H9 (cell line): Measurements from ENCODE around the gene DOCK2. TPM values are rescaled to one million over a fixed set of nuclear protein-coding genes. Genes with fewer than 3 reads are reported as not detected.

ENCODE experiments used
- DNase-seq: peaks from one replicate; pipeline ENCODE4 v3.0.0-alpha.2; 2017
- H2AFZ ChIP-seq: one replicate; pipeline ENCODE4 v1.6.1; 2013; ENCODE audit warnings: mild to moderate bottlenecking, low read length, control low read depth, moderate library complexity
- H2AK5ac ChIP-seq: 2 replicates; pipeline ENCODE4 v1.6.1; 2013; ENCODE audit warnings: low read length, control low read depth, mixed read lengths; ENCODE audit not compliant: insufficient read length
- H2BK120ac ChIP-seq: one replicate; pipeline ENCODE4 v1.6.1; 2013; ENCODE audit warnings: low read depth, mild to moderate bottlenecking, low read length, control low read depth, inconsistent platforms; ENCODE audit not compliant: poor library complexity, severe bottlenecking
- H2BK12ac ChIP-seq: 2 replicates; pipeline ENCODE4 v1.6.1; 2013; ENCODE audit warnings: low read length, control low read depth, mixed read lengths, low read depth; ENCODE audit not compliant: insufficient read length
- H2BK15ac ChIP-seq: 2 replicates; pipeline ENCODE4 v1.6.1; 2013; ENCODE audit warnings: low read depth, low read length, control low read depth
- H2BK20ac ChIP-seq: one replicate; pipeline ENCODE4 v1.6.1; 2013; ENCODE audit warnings: low read depth, mild to moderate bottlenecking, low read length, control low read depth, inconsistent platforms; ENCODE audit not compliant: poor library complexity, severe bottlenecking
- H2BK5ac ChIP-seq: 2 replicates; pipeline ENCODE4 v1.6.1; 2013; ENCODE audit warnings: low read length, control low read depth, mixed read lengths; ENCODE audit not compliant: insufficient read length
- H3K14ac ChIP-seq: 2 replicates; pipeline ENCODE4 v1.6.1; 2013; ENCODE audit warnings: low read length, control low read depth; ENCODE audit not compliant: insufficient read depth
- H3K18ac ChIP-seq: 2 replicates; pipeline ENCODE4 v1.6.1; 2013; ENCODE audit warnings: low read depth, mild to moderate bottlenecking, mixed read lengths, low read length, control low read depth; ENCODE audit not compliant: insufficient read length
- H3K23ac ChIP-seq: 2 replicates; pipeline ENCODE4 v1.6.1; 2013; ENCODE audit warnings: low read length, control low read depth, mixed read lengths, low read depth; ENCODE audit not compliant: insufficient read length
- H3K23me2 ChIP-seq: 2 replicates; pipeline ENCODE4 v1.6.1; 2013; ENCODE audit warnings: low read depth, mild to moderate bottlenecking, mixed read lengths, low read length, control low read depth; ENCODE audit not compliant: insufficient read length, poor library complexity, severe bottlenecking
- H3K27ac ChIP-seq: 2 replicates; pipeline ENCODE4 v1.5.1; 2013; ENCODE audit warnings: low read length, control low read depth, mixed read lengths, low read depth; ENCODE audit not compliant: insufficient read length
- H3K27me3 ChIP-seq: 2 replicates; pipeline ENCODE4 v1.6.1; 2013; ENCODE audit warnings: low read length, control low read depth, inconsistent platforms; ENCODE audit not compliant: insufficient read depth
- H3K4ac ChIP-seq: 2 replicates; pipeline ENCODE4 v1.6.1; 2013; ENCODE audit warnings: low read depth, mild to moderate bottlenecking, control low read depth, inconsistent platforms, low read length, moderate library complexity
- H3K4me1 ChIP-seq: 2 replicates; pipeline ENCODE4 v1.6.1; 2013; ENCODE audit warnings: low read length, control low read depth, inconsistent platforms; ENCODE audit not compliant: insufficient read depth
- H3K4me2 ChIP-seq: 2 replicates; pipeline ENCODE4 v1.6.1; 2013; ENCODE audit warnings: low read length, control low read depth, mixed read lengths; ENCODE audit not compliant: insufficient read length, insufficient read depth
- H3K56ac ChIP-seq: 2 replicates; pipeline ENCODE4 v1.6.1; 2013; ENCODE audit warnings: low read depth, mild to moderate bottlenecking, mixed read lengths, low read length, control low read depth; ENCODE audit not compliant: insufficient read length
- H3K79me1 ChIP-seq: 2 replicates; pipeline ENCODE4 v1.6.1; 2013; ENCODE audit warnings: low read depth, mild to moderate bottlenecking, moderate library complexity, low read length, control low read depth, inconsistent platforms; ENCODE audit not compliant: insufficient read depth, poor library complexity, severe bottlenecking
- H3K79me2 ChIP-seq: 2 replicates; pipeline ENCODE4 v1.6.1; 2013; ENCODE audit warnings: low read length, control low read depth, inconsistent platforms; ENCODE audit not compliant: insufficient read depth
- H3K9ac ChIP-seq: 2 replicates; pipeline ENCODE4 v1.6.1; 2013; ENCODE audit warnings: low read length, control low read depth, mixed read lengths; ENCODE audit not compliant: insufficient read length; ENCODE audit errors: extremely low read depth
- H3K9me3 ChIP-seq: one replicate; pipeline ENCODE4 v1.6.1; 2013; ENCODE audit warnings: low read depth, low read length, inconsistent platforms; ENCODE audit not compliant: control insufficient read depth
- H3T11ph ChIP-seq: one replicate; pipeline ENCODE4 v1.6.1; 2013; ENCODE audit warnings: mild to moderate bottlenecking, low read length, control low read depth, inconsistent platforms
- H4K20me1 ChIP-seq: one replicate; pipeline ENCODE4 v1.6.1; 2013; ENCODE audit not compliant: control insufficient read depth, insufficient read length, insufficient read depth
- H4K5ac ChIP-seq: 2 replicates; pipeline ENCODE4 v1.6.1; 2013; ENCODE audit warnings: low read depth, mild to moderate bottlenecking, mixed read lengths, low read length, control low read depth; ENCODE audit not compliant: insufficient read length
- H4K8ac ChIP-seq: replicated peaks from 2 replicates; pipeline ENCODE4 v1.6.1; 2013; ENCODE audit warnings: low read length, control low read depth, mixed read lengths, low read depth; ENCODE audit not compliant: insufficient read length
- H4K91ac ChIP-seq: 2 replicates; pipeline ENCODE4 v1.6.1; 2013; ENCODE audit warnings: low read depth, mild to moderate bottlenecking, moderate library complexity, mixed read lengths, low read length, control low read depth; ENCODE audit not compliant: insufficient read length
- H3K27ac Mint-ChIP-seq, 3 experiments: 2 replicates in 2 of 3; 3 replicates in 1 of 3; pipeline ENCODE4 v1.8.0; 2020 to 2021; ENCODE audit warnings: mixed read lengths in 3 of 3, mild to moderate bottlenecking in 1 of 3, moderate library complexity in 1 of 3
- H3K27me3 Mint-ChIP-seq: 2 replicates; pipeline ENCODE4 v1.8.0; 2021; ENCODE audit warnings: low read depth, mild to moderate bottlenecking, moderate library complexity, mixed read lengths
- H3K36me3 Mint-ChIP-seq, 3 experiments: 2 replicates in 2 of 3; 3 replicates in 1 of 3; pipeline ENCODE4 v1.8.0; 2020 to 2021; ENCODE audit warnings: low read depth in 3 of 3, mixed read lengths in 3 of 3; ENCODE audit not compliant: insufficient read depth in 1 of 3
- H3K4me1 Mint-ChIP-seq, 2 experiments: 2 replicates each; pipeline ENCODE4 v1.8.0; 2020; ENCODE audit warnings: mixed read lengths in 2 of 2
- H3K4me3 Mint-ChIP-seq, 2 experiments: 2 replicates in 1 of 2; 3 replicates in 1 of 2; pipeline ENCODE4 v1.8.0; 2020 to 2021; ENCODE audit warnings: mild to moderate bottlenecking in 2 of 2, mixed read lengths in 2 of 2, moderate library complexity in 1 of 2
- H3K9me3 Mint-ChIP-seq, 2 experiments: 2 replicates in 1 of 2; 3 replicates in 1 of 2; pipeline ENCODE4 v1.8.0; 2020; ENCODE audit warnings: mild to moderate bottlenecking in 2 of 2, mixed read lengths in 2 of 2, moderate library complexity in 1 of 2
- CTCF ChIP-seq: fragments of 200-600 bp; sonication (generic); conservative IDR thresholded peaks from 3 replicates; pipeline ENCODE4 v1.8.0; 2021; ENCODE audit warnings: antibody characterized with exemption, mild to moderate bottlenecking
- WGBS: extraction: QIAGEN DNeasy Blood & Tissue Kit; methylation state at CpG from one replicate; pipeline ENCODE4 v1.1.7; 2013; ENCODE audit warnings: missing lambda C conversion rate, low lambda C conversion rate, mixed read lengths; ENCODE audit not compliant: insufficient read length; ENCODE audit errors: extremely low coverage; 5-methylcytosine and 5-hydroxymethylcytosine counted together
- total RNA-seq: library from RNA; stranded (reverse); gene quantifications from 2 replicates; pipeline ENCODE4 v1.2.1, GENCODE V29; 2021

The DOCK2 gene
- total RNA-seq, 1 experiment from 2014 or later, result 7.8 TPM

DNA sequence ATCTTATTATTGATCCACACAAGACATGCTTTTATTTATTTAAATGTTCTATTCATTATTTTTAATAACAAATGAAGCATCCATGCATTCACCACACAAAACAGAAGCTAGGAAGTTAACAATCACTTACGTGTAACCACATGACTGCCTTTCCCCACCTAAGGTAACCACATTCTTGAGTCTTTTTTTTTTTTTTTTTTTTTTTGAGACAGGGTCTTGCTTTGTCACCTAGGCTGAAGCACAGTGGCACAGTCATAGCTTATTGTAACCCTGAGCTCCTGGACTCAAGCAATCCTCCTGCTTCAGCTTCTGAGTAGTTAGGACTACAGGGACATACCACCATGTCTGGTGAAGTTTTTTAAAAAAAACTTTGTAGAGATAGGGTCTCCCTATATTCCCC lies 133.0 kb downstream of the DOCK2 start:
- no peaks in the 10 kb centered on the region for H3K9me3 ChIP-seq
- H2AK5ac ChIP-seq, result no peak overlapping the region
- no peak overlapping the region for H2BK12ac ChIP-seq
- no peak overlapping the region for H2BK5ac ChIP-seq
- peaks cover 8% of the 10 kb centered on the region; the same call in 1 of the 2 replicates for H3K4me1 ChIP-seq
- no peak overlapping the region for H2AFZ ChIP-seq
- no CpG with 5 or more reads among the region's 1 CpG for WGBS
- H3K9ac ChIP-seq, result no peak overlapping the region
- H3K27me3 ChIP-seq, result no peaks in the 10 kb centered on the region
- H3K36me3 Mint-ChIP-seq, result no peaks in the 10 kb centered on the region
- no peak overlapping the region for H4K8ac ChIP-seq
- H4K5ac ChIP-seq, result no peak overlapping the region
- H3K4ac ChIP-seq, result no peak overlapping the region
- no peak overlapping the region for H3K14ac ChIP-seq
- H2BK120ac ChIP-seq, result no peak overlapping the region
- DNase-seq, result no peak
- no peaks in the 10 kb centered on the region for H3K23me2 ChIP-seq
- H3K79me2 ChIP-seq, result no peaks in the 10 kb centered on the region
- H3K4me3 Mint-ChIP-seq, result no peak overlapping the region
- no peak overlapping the region for H3T11ph ChIP-seq
- no peak overlapping the region for H3K56ac ChIP-seq
- no peaks in the 10 kb centered on the region for H3K79me1 ChIP-seq
- no peak for TF ChIP-seq CTCF
- no peak overlapping the region for H3K4me2 ChIP-seq
- H4K20me1 ChIP-seq, result no peaks in the 10 kb centered on the region
- H3K18ac ChIP-seq, result no peak overlapping the region
- no peaks in the 10 kb centered on the region for H3K9me3 Mint-ChIP-seq
- no peak overlapping the region for H4K91ac ChIP-seq
- H2BK20ac ChIP-seq, result no peak overlapping the region
- H3K27me3 Mint-ChIP-seq, result no peaks in the 10 kb centered on the region
- no peak overlapping the region for H3K27ac ChIP-seq
- H3K27ac Mint-ChIP-seq, result no peak overlapping the region
- H2BK15ac ChIP-seq, result no peak overlapping the region
- no peak overlapping the region for H3K23ac ChIP-seq
- peaks cover 17 to 21% of the 10 kb centered on the region in 2 experiments for H3K4me1 Mint-ChIP-seq
